Urinary bladder (tissue), 4 donors: Measurements from ENCODE around the gene TSEN2. TPM values are rescaled to one million over a fixed set of nuclear protein-coding genes. Genes with fewer than 3 reads are reported as not detected.
"Not testable (repeated sequence)": the region's sequence is repeated elsewhere in the genome, so short reads cannot be mapped to it uniquely, and the experiment has no call there.

Source experiments
- DNase-seq: peaks from one replicate; pipeline ENCODE4 v3.0.0-alpha.2; 2015; ENCODE audit errors: extremely low spot score
- H3K27ac ChIP-seq: one replicate; pipeline ENCODE4 v1.5.1; 2013; ENCODE audit warnings: low read depth, mild to moderate bottlenecking, moderate library complexity
- H3K36me3 ChIP-seq: one replicate; pipeline ENCODE4 v1.6.1; 2013; ENCODE audit warnings: mild to moderate bottlenecking, moderate library complexity; ENCODE audit not compliant: insufficient read depth
- H3K4me1 ChIP-seq: one replicate; pipeline ENCODE4 v1.6.1; 2013; ENCODE audit warnings: mild to moderate bottlenecking, moderate library complexity; ENCODE audit not compliant: insufficient read depth
- H3K4me3 ChIP-seq: one replicate; pipeline ENCODE4 v1.5.1; 2013; ENCODE audit warnings: low read depth, low read length
- WGBS: extraction: QIAGEN DNeasy Blood & Tissue Kit; methylation state at CpG from one replicate; pipeline ENCODE4 v1.1.7; 2013; 5-methylcytosine and 5-hydroxymethylcytosine counted together
- polyA plus RNA-seq: library from polyadenylated mRNA; stranded (reverse); fragments of 200-250 nt; gene quantifications from one replicate; pipeline ENCODE4 v1.2.3, GENCODE V29; 2013
- total RNA-seq: library from RNA; depleted of rRNA; stranded (reverse); fragments of >200 nt; gene quantifications from one replicate; pipeline ENCODE4 v1.2.3, GENCODE V29; 2014
- donor health status: healthy with polysubstance abuse.
- donor health status: healthy.

Gene TSEN2
- total and polyA plus RNA-seq, 2 donors, result 16.4 to 35.2 TPM

- WGBS, result 91% methylated on average over 5 of the region's 5 CpGs
- Histone ChIP-seq H3K36me3 (no peaks in the 10 kb centered on the region), H3K4me3 (no peak overlapping the region), H3K27ac (no peak overlapping the region), H3K4me1 (peaks cover 2% of the 10 kb centered on the region)
- DNase-seq, result no peak
These were observed 29.6 kb downstream of the TSEN2 start for GRCh38 chr3:12513694-12514446.

- no peak for DNase-seq
- no peaks in the 10 kb centered on the region for H3K4me1 ChIP-seq
These were observed 31.4 kb downstream of the TSEN2 start for GRCh38 chr3:12515631-12516030.

GRCh38 chr3:12516873-12517272, 32.6 kb downstream of the TSEN2 start:
- no peak overlapping the region for H3K27ac ChIP-seq
- DNase-seq, result no peak
- no peak overlapping the region for H3K4me3 ChIP-seq
- WGBS, result 83% methylated on average over 11 of the region's 11 CpGs
- no peaks in the 10 kb centered on the region for H3K36me3 ChIP-seq
- no peaks in the 10 kb centered on the region for H3K4me1 ChIP-seq

More at GRCh38 chr3:12515631-12516030, 31.4 kb downstream of the TSEN2 start:
- no peaks in the 10 kb centered on the region for H3K36me3 ChIP-seq
- H3K4me3 ChIP-seq, result no peak overlapping the region
- no peak overlapping the region for H3K27ac ChIP-seq

DNA sequence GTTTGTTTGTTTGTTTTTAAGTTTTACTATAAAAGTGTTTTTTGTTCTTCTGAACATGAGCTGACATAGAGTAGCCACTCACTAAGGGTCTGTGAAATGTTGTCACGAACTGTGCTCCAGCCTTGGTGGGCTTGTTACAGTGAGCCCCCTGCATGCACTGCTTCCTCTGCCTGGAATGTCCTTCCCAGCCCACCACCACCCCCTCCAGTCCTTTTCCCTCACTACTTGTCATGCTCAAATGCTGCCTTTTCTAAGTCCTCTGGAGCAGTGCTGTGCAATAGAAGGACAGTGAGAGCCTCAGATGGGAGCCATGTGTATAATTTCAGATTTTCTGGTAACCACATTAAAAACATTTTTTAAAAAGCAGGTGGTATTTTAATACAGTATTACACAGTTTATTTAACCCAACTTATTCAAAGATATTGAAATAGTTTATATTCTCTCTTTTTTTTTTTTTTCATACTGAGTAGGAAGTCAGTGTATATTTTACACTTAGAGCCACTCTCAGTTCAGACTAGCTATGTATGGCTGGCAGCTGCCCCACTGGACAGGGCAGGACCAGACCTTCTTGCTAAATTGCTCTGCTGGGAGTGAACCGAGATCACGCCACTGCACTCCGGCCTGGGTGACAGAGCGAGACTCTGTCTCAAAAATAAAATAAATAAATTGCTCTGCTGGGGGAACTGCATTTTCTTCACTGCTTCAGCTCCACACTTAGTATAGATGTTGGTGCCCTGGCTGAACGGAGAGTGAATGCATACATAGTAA, 34.2 kb downstream of the TSEN2 start:
- no peak overlapping the region for H3K27ac ChIP-seq
- H3K4me3 ChIP-seq, result no peak overlapping the region
- no peaks in the 10 kb centered on the region for H3K4me1 ChIP-seq
- WGBS, result 69% methylated on average over 6 of the region's 6 CpGs
- DNase-seq, result no peak
- H3K36me3 ChIP-seq, result no peaks in the 10 kb centered on the region

DNA sequence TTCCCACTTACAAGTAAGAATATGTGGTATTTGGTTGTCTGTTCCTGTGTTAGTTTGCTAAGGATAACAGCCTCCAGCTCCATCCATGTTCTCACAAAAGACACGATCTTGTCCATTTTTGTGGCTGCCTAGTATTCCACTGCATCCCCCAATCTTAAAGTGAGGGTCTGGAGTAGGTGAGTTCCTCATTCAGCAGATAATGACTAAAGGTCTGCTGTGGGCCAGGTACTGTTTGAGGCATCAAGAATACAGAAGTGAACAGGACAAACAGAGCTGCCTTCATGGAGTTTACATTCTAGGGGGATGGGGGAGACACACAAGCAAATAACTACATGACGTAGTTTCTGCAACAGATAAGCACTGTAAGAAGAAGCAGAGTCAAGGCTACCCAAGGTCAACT, 36.7 kb downstream of the TSEN2 start:
- WGBS, result 97% methylated on average over 2 of the region's 2 CpGs
- no peak overlapping the region for H3K4me3 ChIP-seq
- H3K4me1 ChIP-seq, result no peaks in the 10 kb centered on the region
- no peak for DNase-seq
- H3K36me3 ChIP-seq, result no peaks in the 10 kb centered on the region
- no peak overlapping the region for H3K27ac ChIP-seq

- Histone ChIP-seq H3K36me3 (no peaks in the 10 kb centered on the region), H3K4me3 (no peak overlapping the region), H3K4me1 (no peaks in the 10 kb centered on the region), H3K27ac (no peak overlapping the region)
- 98% methylated on average over 1 of the region's 1 CpG for WGBS
- no peak for DNase-seq
These were observed 38.4 kb downstream of the TSEN2 start for GRCh38 chr3:12522721-12523120.

GRCh38 chr3:12527757-12528143, 43.5 kb downstream of the TSEN2 start:
- Histone ChIP-seq H3K4me3 (no peak overlapping the region), H3K27ac (no peak overlapping the region), H3K4me1 (no peaks in the 10 kb centered on the region), H3K36me3 (no peaks in the 10 kb centered on the region)
- 91% methylated on average over 3 of the region's 3 CpGs for WGBS
- DNase-seq, result no peak

- Histone ChIP-seq H3K27ac (no peak overlapping the region), H3K36me3 (no peaks in the 10 kb centered on the region), H3K4me1 (no peaks in the 10 kb centered on the region), H3K4me3 (no peak overlapping the region)
- WGBS, result 90% methylated on average over 5 of the region's 5 CpGs
- DNase-seq, result no peak
These were observed 47.9 kb downstream of the TSEN2 start for GRCh38 chr3:12532182-12532581.

GRCh38 chr3:12536423-12536822, 52.1 kb downstream of the TSEN2 start:
- Histone ChIP-seq H3K36me3 (no peaks in the 10 kb centered on the region), H3K4me1 (no peaks in the 10 kb centered on the region), H3K27ac (no peak overlapping the region), H3K4me3 (no peak overlapping the region)
- WGBS, result 80% methylated on average over 6 of the region's 6 CpGs
- DNase-seq, result no peak

- DNase-seq, result no peak
- 70% methylated on average over 8 of the region's 8 CpGs for WGBS
- Histone ChIP-seq H3K4me1 (no peaks in the 10 kb centered on the region), H3K27ac (no peak overlapping the region), H3K4me3 (no peak overlapping the region), H3K36me3 (no peaks in the 10 kb centered on the region)
These were observed 57.3 kb downstream of the TSEN2 start for GRCh38 chr3:12541625-12542024.

- not testable (repeated sequence) for H3K27ac ChIP-seq, H3K4me3 ChIP-seq, H3K4me1 ChIP-seq, DNase-seq, H3K36me3 ChIP-seq
- 88% methylated on average over 12 of the region's 12 CpGs for WGBS
These were observed 59.2 kb downstream of the TSEN2 start for GRCh38 chr3:12543497-12543896.

DNA sequence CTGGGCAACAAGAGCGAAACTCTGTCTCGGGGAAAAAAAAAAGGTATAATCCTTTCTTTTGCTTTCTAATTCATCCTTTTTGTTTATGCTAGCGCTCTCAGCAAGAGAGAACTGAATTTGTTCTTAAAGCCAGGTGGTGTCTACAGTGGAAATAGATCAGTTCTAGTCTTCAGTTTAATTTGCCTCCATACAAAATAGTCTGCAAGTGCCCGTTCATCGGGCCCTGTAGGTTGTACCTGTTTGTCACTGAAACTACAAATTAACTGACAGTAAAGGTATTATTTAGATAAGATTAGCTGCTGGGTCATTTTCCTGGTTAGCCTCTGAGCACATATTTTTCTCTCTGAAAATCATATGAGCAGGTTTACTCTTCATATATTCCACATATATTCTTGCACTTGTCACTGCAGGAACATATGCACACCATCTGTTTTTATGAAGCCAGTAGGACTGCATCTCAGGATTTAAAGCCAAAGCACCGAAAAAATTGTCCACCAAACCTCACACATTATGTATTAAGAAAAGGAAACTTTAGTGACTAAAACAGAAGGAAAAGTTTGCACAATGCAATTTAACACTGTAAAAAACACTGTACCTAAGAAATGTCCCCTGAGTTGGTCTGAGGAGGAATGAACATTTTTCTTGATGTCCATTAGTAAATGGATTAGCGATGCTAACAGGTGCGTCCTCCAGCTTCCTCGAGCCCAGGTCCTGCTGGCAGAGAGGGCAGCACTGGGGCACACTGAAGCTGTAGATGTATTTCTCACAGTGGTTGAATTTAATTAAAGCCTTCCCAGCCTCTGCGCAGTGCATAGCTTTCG, 60.6 kb downstream of the TSEN2 start:
- Histone ChIP-seq H3K4me3 (no peak overlapping the region), H3K36me3 (no peaks in the 10 kb centered on the region), H3K4me1 (no peaks in the 10 kb centered on the region), H3K27ac (no peak overlapping the region)
- no peak for DNase-seq
- 73% methylated on average over 11 of the region's 11 CpGs for WGBS

DNA sequence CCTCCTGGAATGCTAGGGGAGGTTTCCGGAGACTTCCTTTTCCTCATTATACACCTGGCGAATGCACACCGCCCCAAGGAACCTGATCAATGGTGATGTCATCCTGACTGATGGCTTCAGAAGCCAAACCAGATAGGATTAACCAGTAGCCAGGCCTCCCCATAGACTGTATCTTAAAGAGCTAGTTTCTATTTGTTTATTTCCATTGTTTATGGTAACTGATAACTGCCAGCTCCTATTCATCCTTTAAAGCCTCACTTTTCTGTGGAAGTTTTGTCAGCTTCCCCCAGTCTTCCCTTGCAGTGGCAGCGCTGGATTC, 61.2 kb downstream of the TSEN2 start, which contains the start of gene MKRN2OS:
Gene MKRN2OS, minus strand, starts transcription at position 27 of the 319 bp plus-strand sequence. CDS start 35 bp downstream, outside the sequence.
- Histone ChIP-seq H3K4me1 (no peaks in the 10 kb centered on the region), H3K4me3 (no peak within 1 kb of the TSS), H3K36me3 (no peaks in the 10 kb centered on the region), H3K27ac (no peak within 1 kb of the TSS)
- no peak for DNase-seq
- 54% methylated on average over 4 of the region's 4 CpGs for WGBS
